Measurements from ENCODE around the gene ITPKB. TPM values are rescaled to one million over a fixed set of nuclear protein-coding genes. Genes with fewer than 3 reads are reported as not detected.
"Not testable (repeated sequence)": the region's sequence is repeated elsewhere in the genome, so short reads cannot be mapped to it uniquely, and the experiment has no call there.

ITPKB gene
- total RNA-seq, 1 experiment from 2014 or later = 56.9 TPM

DNA sequence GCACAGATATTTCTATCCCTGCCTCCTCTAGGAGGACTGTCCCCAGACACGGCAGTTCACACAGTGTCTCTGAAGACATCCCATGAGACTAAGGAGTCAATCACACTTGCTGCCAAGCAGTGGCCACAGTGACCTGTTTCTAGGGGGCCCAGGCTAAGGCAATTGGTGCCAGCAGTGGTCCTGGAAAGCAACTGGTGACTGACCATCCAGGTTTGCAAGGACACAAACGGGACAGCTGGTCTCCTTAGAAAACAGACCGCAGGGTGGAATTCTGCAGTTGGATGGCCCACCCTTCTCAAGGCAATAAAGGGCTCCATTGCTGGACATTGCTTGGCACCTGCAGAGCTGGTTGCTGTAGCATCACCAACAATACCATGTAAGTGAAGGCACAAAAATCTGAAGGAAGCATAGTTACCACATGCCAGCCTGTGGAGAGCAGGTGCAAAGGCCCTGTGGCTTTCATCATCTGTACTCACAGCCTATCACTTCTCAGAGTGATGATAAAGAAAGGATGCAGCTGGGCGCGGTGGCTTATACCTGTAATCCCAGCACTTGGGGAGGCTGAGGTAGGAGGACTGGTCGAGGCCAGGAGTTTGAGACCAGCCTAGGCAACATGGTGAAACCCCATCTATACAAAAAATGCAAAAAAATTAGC, 109.1 kb downstream of the ITPKB start:
- DNase-seq (ENCODE audit: low read depth, low spot score) = no peak
- in situ Hi-C loops (cut with HindIII; ENCODE audit: low pct_unique_long_range_greater_than_20kb, low sequenced_read_pairs) = no loop called here

DNA sequence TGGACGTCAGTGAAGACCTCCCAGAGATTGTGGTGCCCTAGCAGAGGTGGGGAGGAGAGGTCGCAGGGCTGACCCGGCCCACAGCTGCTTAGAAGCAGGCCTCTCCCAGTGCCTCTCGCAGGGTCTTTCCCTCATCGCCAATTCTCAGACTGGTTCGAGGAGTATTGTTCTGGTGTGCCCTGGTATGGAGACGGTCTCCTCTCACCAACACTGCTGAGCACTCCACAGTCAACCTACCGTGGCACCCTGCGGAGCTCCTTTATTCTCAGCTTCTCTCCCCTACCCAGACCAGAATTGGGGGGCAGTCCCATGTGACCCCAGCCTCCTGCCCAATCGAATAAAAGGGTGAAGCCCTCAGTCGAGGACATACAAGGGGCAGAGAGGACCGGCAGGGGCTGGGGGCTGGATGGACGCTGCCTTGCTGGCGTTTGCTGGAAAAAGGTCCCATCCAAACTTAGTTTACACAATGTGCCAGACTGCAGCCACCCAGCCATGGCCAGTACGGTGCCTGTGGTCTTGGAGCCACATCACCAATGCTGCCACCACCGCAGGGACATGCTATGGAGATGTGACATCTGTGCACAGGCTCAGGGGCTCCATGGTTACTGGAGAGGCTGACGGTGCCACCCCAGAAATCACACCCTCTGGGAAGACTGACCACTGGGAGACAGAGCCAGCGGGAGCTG, 109.7 kb downstream of the ITPKB start:
- in situ Hi-C loops (cut with HindIII; ENCODE audit: low pct_unique_long_range_greater_than_20kb, low sequenced_read_pairs) = no loop called here
- no peak for DNase-seq (ENCODE audit: low read depth, low spot score)

DNA sequence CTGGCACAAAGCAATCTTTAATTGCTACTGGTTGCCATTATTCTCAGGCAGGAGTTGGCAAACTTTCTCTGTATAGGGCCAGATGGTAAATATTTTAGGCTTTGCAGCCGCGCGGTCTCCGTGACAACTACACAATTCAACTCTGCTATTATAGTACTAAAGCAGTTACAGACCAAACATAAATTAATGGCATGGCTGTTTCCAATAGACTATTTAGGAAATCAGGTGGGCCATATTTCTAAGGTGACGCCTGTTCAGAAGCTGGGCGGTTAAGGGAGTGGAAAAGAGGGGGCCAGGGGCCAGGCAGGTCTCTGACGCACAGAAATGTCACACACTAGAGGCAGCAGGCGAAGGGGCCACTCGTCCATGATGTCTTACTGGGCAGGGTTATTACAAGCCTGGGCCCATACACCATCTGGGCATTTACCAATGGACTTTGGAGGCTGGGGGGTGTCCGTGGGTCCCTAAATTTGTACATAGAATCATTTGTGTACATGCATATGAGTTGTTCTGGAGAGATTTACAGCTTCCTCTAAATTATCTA, 110.4 kb downstream of the ITPKB start:
- in situ Hi-C loops (cut with HindIII; ENCODE audit: low pct_unique_long_range_greater_than_20kb, low sequenced_read_pairs) = no loop called here
- DNase-seq (ENCODE audit: low read depth, low spot score) = no peak

- in situ Hi-C loops (cut with HindIII; ENCODE audit: low pct_unique_long_range_greater_than_20kb, low sequenced_read_pairs) = no loop called here
- DNase-seq (ENCODE audit: low read depth, low spot score) = no peak
These were observed 111.0 kb downstream of the ITPKB start for GRCh38 chr1:226627924-226628611.

DNA sequence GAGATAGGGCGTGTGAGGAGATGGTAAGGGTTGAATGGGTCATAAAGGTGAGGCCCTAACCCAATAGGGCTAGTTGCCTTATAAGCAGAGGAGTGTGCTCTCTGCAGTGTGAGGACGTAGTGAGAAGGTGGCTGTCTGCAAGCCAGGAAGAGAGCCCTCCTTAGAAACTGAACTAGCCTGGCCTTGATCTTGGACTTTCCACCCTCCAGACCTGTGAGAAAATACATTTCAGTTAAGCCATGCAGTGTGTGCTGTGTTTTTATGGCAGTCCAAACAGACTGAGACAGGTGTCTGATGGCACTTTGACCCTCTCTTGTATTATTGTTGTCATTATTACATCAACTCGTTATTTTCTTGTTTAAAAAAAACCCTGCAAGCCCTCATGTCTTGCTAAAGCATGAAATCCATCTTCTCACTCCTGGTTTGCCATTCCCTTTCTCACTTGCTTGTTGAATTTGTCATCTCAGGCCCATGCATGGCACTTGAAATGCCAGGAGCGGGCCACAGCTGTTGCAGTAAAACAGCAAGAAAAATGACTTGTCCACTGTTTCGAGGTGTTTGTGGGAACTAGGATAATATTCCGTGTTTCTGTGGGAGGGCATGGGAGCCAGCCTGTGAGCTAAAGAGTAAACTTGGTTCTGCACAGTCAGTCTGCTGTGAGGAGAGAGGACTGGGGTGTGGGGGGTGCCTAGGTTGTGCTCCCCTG, 111.9 kb downstream of the ITPKB start:
- DNase-seq (ENCODE audit: low read depth, low spot score) = no peak
- in situ Hi-C loops (cut with HindIII; ENCODE audit: low pct_unique_long_range_greater_than_20kb, low sequenced_read_pairs) = no loop called here

DNA sequence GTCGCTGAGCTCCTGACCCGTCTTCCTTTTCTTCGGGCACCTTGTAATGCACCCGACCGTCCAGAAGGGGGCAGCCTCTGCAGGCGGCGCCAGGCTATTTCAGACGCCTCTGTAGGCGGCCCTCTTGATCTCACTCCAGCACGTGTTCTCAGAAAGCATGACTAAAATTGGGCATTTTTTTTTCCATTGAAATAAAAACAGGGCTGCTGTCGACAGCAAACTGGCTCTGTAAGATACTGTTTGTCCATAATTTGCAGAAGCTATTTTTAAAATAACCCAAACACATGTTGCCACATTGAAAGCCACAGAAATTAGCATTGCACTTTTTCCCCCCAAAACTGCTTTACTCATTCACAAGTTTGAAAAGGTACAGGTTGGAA, 112.5 kb downstream of the ITPKB start:
- in situ Hi-C loops (cut with HindIII; ENCODE audit: low pct_unique_long_range_greater_than_20kb, low sequenced_read_pairs) = no loop called here
- DNase-seq (ENCODE audit: low read depth, low spot score) = peak; percentile 81

GRCh38 chr1:226625832-226626576, 113.1 kb downstream of the ITPKB start:
- DNase-seq (ENCODE audit: low read depth, low spot score) = no peak
- in situ Hi-C loops (cut with HindIII; ENCODE audit: low pct_unique_long_range_greater_than_20kb, low sequenced_read_pairs) = no loop called here

- DNase-seq (ENCODE audit: low read depth, low spot score) = no peak
- in situ Hi-C loops (cut with HindIII; ENCODE audit: low pct_unique_long_range_greater_than_20kb, low sequenced_read_pairs) = no loop called here
These were observed 113.8 kb downstream of the ITPKB start for GRCh38 chr1:226625326-226625725.

DNA sequence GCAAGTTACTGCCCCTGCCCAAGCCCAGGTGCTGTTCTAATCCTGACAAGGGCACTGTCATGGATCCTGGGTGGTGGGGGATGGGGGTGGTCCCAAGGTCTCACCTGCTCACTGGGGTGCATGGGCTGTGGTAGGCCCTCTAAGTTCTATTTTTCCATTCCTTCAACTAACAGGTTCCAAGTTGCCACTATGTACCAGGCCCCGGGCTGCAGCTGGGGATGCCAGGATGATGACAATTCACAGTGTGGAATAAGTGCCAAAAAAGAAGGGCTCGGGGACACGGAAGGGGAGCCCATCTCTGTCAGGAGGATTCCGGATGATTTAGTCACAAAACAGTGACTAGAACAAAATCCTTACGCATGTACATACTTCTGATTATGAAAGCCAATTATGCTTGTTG, 114.6 kb downstream of the ITPKB start:
- in situ Hi-C loops (cut with HindIII; ENCODE audit: low pct_unique_long_range_greater_than_20kb, low sequenced_read_pairs) = no loop called here
- DNase-seq (ENCODE audit: low read depth, low spot score) = no peak

DNA sequence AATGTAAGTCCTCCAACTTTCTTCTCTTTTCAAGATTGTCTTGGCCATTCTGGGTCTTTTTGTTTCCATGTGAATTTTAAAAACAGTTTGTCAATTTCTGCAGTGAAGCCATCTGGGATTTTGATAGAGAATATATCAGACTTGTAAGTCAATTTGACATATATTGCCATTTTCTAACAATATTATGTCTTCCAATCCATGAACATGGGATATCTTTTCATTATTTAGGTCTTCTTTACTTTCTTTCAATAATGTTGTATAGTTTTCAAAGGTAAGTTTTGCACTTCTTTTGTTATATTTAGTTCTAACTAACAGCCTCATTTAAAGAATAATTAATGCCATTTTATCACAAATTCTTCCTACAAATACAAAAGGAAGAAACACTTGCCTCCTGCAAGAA, 117.1 kb downstream of the ITPKB start:
- DNase-seq (ENCODE audit: low read depth, low spot score) = no peak
- in situ Hi-C loops (cut with HindIII; ENCODE audit: low pct_unique_long_range_greater_than_20kb, low sequenced_read_pairs) = no loop called here

DNA sequence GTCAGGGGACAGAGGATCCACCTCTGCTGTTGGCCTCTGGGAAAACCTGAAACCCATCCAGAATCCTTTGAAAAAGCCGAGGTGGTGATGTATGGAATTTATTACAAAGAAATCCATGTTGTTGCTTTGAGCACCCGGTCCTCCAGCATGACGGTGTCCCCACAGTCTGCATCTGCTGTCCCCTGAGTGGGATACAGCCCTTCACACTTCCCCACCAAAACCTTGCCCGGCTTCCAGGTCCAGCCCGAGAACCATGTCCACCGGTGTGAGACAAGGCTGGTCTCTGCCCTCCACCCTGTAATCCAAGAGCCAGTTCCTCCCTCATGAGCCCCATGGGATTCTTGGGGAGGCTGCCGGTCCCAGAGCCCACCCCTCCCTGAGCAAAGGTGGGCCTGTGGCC, 120.1 kb downstream of the ITPKB start:
- in situ Hi-C loops (cut with HindIII; ENCODE audit: low pct_unique_long_range_greater_than_20kb, low sequenced_read_pairs) = no loop called here
- no peak for DNase-seq (ENCODE audit: low read depth, low spot score)

- DNase-seq (ENCODE audit: low read depth, low spot score) = no peak
- in situ Hi-C loops (cut with HindIII; ENCODE audit: low pct_unique_long_range_greater_than_20kb, low sequenced_read_pairs) = no loop called here
These were observed 120.7 kb downstream of the ITPKB start for GRCh38 chr1:226618380-226618779.

DNA sequence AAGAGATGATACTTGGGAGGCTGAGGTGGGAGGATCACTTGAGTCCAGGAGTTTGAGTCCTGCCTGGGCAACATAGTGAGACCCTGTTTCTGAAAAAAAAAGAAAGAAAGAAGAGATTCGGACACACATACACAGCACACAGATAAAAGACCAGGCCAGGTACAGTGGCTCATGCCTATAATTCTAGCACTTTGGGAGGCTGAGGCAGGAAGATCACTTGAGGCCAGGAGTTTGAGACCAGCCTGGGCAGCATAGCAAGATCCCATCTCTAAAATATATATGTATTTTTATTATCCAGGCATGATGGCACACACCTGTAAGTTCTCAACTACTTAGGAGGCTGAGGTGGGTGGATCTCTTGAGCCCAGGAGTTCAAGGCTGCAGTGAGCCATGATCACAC, 121.4 kb downstream of the ITPKB start:
- DNase-seq (ENCODE audit: low read depth, low spot score); in situ Hi-C loops (cut with HindIII; ENCODE audit: low pct_unique_long_range_greater_than_20kb, low sequenced_read_pairs): not testable (repeated sequence)

DNA sequence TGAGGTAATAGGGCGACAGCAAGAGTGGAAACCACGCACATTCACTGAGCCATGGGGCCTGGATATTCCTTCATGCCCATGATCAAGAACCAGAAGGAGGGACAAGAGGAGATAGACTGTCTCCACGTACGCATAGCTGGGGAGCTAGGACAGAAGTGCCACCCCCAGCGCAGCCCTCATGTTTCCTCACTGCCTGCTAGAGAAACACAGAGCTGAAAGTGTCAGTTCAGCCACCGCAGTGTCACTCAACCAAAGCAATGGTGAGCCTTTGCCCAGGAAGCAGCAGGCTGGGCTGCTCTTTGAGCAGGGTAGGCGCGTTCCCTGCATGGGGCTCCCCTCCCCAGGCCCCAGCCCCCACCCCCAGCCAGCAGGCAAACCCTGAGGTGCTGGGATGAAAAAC, 122.0 kb downstream of the ITPKB start:
- in situ Hi-C loops (cut with HindIII; ENCODE audit: low pct_unique_long_range_greater_than_20kb, low sequenced_read_pairs) = no loop called here
- no peak for DNase-seq (ENCODE audit: low read depth, low spot score)

DNA sequence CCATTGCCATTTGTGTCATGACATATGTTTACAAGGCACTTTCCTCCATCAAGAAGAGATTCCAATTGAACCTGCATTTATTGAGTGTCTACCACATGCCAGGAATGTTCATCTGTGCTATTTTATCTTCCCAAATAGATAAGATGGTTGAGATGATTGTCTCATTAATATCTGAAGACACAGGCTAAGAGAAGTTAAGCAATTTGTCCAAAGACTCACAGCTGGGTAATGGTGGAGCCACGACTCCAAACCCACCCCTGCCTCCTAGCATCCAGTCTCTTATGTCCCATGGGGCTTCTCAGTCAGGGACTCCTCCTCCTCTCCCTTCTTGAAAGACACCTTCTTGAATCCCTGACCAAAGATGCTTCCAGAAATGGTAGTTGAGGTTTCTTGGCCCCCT, 122.4 kb downstream of the ITPKB start:
- DNase-seq (ENCODE audit: low read depth, low spot score) = no peak
- in situ Hi-C loops (cut with HindIII; ENCODE audit: low pct_unique_long_range_greater_than_20kb, low sequenced_read_pairs) = no loop called here

DNA sequence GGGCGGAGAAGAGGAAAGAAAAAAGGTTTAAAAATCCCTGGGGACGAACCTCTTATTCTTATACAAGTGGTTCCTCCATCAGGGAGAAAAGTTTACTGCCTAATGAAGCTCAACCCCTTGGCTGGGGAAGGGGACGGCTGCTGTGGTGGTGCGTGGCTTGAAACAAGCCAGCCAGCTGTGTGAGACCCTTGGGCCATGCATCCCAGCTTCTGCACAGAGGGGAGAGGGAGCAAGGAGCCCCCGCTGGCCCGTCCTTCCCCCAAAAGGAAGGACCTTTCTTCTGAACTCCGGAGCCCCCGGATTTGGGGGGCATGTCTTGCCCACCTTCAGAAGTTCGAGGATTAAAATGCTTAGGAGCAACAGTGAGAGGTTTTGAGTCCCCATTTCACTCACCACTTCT, 123.2 kb downstream of the ITPKB start:
- in situ Hi-C loops (cut with HindIII; ENCODE audit: low pct_unique_long_range_greater_than_20kb, low sequenced_read_pairs) = no loop called here

DNA sequence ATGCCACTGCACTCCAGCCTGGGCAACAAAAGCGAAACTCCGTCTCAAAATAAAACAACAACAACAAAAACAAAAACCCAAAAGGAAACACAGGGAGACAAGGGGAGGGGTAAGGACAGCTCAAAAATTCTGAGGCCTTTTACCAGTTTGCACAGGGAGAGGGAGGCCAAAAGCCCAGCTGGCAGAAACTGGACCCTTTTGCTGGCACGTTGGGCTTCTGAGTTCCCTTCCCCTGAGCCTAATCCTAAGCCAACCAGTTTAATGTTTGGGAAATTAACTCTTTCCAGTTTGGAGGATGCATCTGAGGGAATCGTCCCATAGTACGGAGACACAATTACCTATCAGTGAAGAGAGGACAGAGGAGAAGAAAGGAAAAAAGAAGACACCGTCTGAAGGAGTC, 127.1 kb downstream of the ITPKB start:
- DNase-seq (ENCODE audit: low read depth, low spot score); in situ Hi-C loops (cut with HindIII; ENCODE audit: low pct_unique_long_range_greater_than_20kb, low sequenced_read_pairs): not testable (repeated sequence)

More for the DNA sequence above, 123.2 kb downstream of the ITPKB start:
- no peak for DNase-seq (ENCODE audit: low read depth, low spot score)

All from SK-MEL-5 (cell line).